Measurements from ENCODE around the gene IL6R. TPM values are rescaled to one million over a fixed set of nuclear protein-coding genes. Genes with fewer than 3 reads are reported as not detected.

The IL6R gene
- total and polyA plus RNA-seq, 8 donors = 1.9 to 73.9 (median 21.1) TPM

- peak in 1 of 2 donors; percentile 53 for DNase-seq
- Histone ChIP-seq H3K4me3 (no peak overlapping the region), H3K27ac (peak overlapping the region in 1 of 5 donors; percentile 42), H3K9me3 (no peaks in the 10 kb centered on the region), H3K36me3 (no peaks in the 10 kb centered on the region), H3K4me1 (peaks cover 0 to 16% (median 2%) of the 10 kb centered on the region in 4 donors), H3K27me3 (no peaks in the 10 kb centered on the region)
- TF ChIP-seq POLR2A (IDR thresholded peaks at IDR 0.05) = no peak
- TF ChIP-seq POLR2AphosphoS5 (IDR thresholded peaks at IDR 0.05) = no peak
- TF ChIP-seq EP300 (IDR thresholded peaks at IDR 0.05) = no peak
- intact Hi-C loops (cut with DNase I; ENCODE audit: low total_unique reads) = no loop called here
- WGBS, 5 donors = 55 to 68% (median 65%) methylated on average over 7 to 11 of the region's 11 CpGs
These were observed 18.3 kb upstream of the IL6R start for GRCh38 chr1:154386643-154387352.

DNA sequence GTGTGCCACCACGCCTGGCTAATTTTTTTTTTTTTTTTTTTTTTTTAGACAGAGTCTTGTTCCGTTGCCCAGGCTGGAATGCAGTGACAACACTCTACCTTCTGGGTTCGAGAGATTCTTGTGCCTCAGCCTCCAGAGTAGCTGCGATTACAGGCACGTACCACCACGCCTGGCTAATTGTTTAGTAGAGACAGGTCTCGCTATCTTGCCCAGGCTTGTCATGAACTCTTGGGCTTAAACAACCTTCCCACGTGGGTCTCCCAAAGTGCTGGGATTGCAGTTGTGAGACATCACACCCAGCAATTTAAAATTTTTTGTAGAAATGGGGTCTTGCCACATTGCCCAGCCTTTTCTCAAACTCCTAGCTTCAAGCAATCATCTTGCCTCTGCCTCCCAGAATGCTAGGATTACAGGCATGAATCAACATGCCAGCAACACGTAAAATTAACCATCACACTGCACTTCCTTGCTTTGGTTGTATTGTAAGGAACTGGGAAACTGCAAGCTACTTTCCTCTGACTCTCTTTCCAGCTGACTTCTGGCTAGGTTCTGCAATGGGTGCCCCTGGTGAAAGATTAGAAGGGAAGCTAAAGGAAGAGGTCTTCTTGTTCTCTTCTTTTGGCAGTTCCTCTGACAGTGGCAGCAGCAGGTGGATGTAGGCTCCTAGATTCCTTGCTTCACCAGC, 13.9 kb upstream of the IL6R start:
- DNase-seq = no peak
- H3K4me1 ChIP-seq = peaks cover 0 to under 1% (median 0%) of the 10 kb centered on the region in 4 donors
- H3K36me3 ChIP-seq = no peaks in the 10 kb centered on the region
- 76 to 79% (median 77%) methylated on average over 9 of the region's 9 CpGs for WGBS, 5 donors
- no peaks in the 10 kb centered on the region for H3K27me3 ChIP-seq
- H3K27ac ChIP-seq = no peak overlapping the region
- intact Hi-C loops (cut with DNase I; ENCODE audit: low total_unique reads) = no loop called here
- TF ChIP-seq, protein P1, sequence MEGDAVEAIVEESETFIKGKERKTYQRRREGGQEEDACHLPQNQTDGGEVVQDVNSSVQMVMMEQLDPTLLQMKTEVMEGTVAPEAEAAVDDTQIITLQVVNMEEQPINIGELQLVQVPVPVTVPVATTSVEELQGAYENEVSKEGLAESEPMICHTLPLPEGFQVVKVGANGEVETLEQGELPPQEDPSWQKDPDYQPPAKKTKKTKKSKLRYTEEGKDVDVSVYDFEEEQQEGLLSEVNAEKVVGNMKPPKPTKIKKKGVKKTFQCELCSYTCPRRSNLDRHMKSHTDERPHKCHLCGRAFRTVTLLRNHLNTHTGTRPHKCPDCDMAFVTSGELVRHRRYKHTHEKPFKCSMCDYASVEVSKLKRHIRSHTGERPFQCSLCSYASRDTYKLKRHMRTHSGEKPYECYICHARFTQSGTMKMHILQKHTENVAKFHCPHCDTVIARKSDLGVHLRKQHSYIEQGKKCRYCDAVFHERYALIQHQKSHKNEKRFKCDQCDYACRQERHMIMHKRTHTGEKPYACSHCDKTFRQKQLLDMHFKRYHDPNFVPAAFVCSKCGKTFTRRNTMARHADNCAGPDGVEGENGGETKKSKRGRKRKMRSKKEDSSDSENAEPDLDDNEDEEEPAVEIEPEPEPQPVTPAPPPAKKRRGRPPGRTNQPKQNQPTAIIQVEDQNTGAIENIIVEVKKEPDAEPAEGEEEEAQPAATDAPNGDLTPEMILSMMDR (IDR thresholded peaks at IDR 0.05) = no peak
- no peak for TF ChIP-seq POLR2A (IDR thresholded peaks at IDR 0.05)
- no peak for TF ChIP-seq EP300 (IDR thresholded peaks at IDR 0.05)
- no peak for TF ChIP-seq POLR2AphosphoS5 (IDR thresholded peaks at IDR 0.05)
- H3K9me3 ChIP-seq = no peaks in the 10 kb centered on the region
- H3K4me3 ChIP-seq = no peak overlapping the region

DNA sequence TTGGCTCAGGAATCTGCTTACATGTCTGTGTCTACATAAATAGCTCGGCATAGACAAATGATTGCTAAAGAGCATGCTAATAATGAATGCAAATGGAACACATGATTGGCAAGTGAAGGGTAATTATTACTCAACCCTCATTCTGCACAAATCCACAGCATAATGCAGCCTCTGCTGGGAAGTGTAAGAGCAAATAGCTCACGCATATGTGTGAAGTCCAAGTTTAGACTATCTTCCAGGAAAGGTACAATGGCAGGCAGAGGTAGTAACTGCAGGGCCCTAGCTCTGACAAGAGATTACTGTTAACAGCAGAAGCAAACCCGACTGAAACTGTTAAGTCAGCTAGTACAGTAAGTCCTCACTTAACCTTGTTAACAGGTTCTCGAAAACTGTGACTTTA, 7.0 kb upstream of the IL6R start:
- H3K27me3 ChIP-seq = no peaks in the 10 kb centered on the region
- intact Hi-C loops (cut with DNase I; ENCODE audit: low total_unique reads) = no loop called here
- DNase-seq = no peak
- TF ChIP-seq POLR2A (IDR thresholded peaks at IDR 0.05) = no peak
- no peak overlapping the region for H3K4me3 ChIP-seq
- H3K36me3 ChIP-seq = no peaks in the 10 kb centered on the region
- H3K9me3 ChIP-seq = no peaks in the 10 kb centered on the region
- 66 to 77% (median 75%) methylated on average over 4 of the region's 4 CpGs for WGBS, 5 donors
- peaks cover 0 to 16% (median 0%) of the 10 kb centered on the region in 4 donors for H3K4me1 ChIP-seq
- H3K27ac ChIP-seq = no peak overlapping the region

DNA sequence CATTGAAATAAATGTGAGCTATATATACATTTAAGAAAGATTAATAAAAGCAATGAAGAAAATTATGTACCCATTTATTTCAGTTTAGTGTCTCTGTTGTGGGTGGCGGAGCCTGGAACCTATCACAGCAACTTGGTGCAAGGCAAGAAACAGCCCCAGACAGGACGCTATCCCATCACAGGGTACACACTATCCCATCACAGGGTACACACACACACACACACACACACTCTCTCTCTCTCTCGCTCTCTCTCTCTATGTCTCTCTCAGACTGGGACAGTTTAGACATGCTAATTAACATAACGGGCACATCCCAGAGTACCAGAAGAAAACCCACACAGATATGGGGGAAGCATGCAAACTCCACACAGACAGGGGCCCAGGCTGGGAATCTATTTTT, 6.5 kb upstream of the IL6R start:
- Histone ChIP-seq H3K9me3 (no peaks in the 10 kb centered on the region), H3K4me1 (peaks cover 0 to 21% (median 0%) of the 10 kb centered on the region in 4 donors), H3K27ac (no peak overlapping the region), H3K4me3 (no peak overlapping the region), H3K27me3 (no peaks in the 10 kb centered on the region), H3K36me3 (no peaks in the 10 kb centered on the region)
- TF ChIP-seq POLR2A (IDR thresholded peaks at IDR 0.05) (no peak), EP300 (IDR thresholded peaks at IDR 0.05) (no peak), POLR2AphosphoS5 (IDR thresholded peaks at IDR 0.05) (no peak)
- TF ChIP-seq, protein P1 (IDR thresholded peaks at IDR 0.05) = no peak
- intact Hi-C loops (cut with DNase I; ENCODE audit: low total_unique reads) = no loop called here
- no peak for DNase-seq
- 91 to 94% (median 93%) methylated on average over 4 of the region's 4 CpGs for WGBS, 5 donors

DNA sequence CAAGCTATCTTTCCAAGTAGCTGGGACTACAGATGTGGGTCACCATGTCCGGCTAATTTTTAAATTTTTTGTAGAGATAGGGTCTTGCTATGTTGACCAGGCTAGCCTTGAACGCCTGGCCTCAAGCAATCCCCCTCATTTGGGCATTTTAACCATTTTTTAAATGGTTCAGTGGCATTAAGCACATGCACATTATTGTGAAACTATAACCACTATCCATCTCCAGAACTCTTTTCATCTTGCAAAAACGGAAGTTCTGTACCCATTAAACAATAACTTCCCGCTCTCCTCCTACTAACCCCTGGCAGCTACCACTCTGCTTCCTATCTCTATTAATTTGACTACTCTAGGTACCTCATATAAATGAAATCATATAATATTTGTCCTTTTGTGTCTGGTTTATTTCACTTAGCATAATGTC, 4.8 kb upstream of the IL6R start:
- no peaks in the 10 kb centered on the region for H3K36me3 ChIP-seq
- no peak for DNase-seq
- TF ChIP-seq POLR2AphosphoS5 (IDR thresholded peaks at IDR 0.05) (no peak), EP300 (IDR thresholded peaks at IDR 0.05) (no peak), POLR2A (IDR thresholded peaks at IDR 0.05) (no peak)
- TF ChIP-seq, protein P1 (IDR thresholded peaks at IDR 0.05) = no peak
- H3K4me1 ChIP-seq = peaks cover 6 to 36% (median 8%) of the 10 kb centered on the region in 4 donors
- H3K27me3 ChIP-seq = no peaks in the 10 kb centered on the region
- no peak overlapping the region for H3K4me3 ChIP-seq
- H3K27ac ChIP-seq = no peak overlapping the region
- intact Hi-C loops (cut with DNase I; ENCODE audit: low total_unique reads) = loop anchor here (10.0 kb wide), 1 partner anchor 64 kb away; no protein-coding TSS in a partner anchor
- WGBS, 5 donors = 76 to 85% (median 83%) methylated on average over 4 of the region's 4 CpGs
- H3K9me3 ChIP-seq = no peaks in the 10 kb centered on the region
